SK-N-SH (cell line): Measurements from ENCODE around the gene BARD1. TPM values are rescaled to one million over a fixed set of nuclear protein-coding genes. Genes with fewer than 3 reads are reported as not detected.
"Not testable (repeated sequence)": the region's sequence is repeated elsewhere in the genome, so short reads cannot be mapped to it uniquely, and the experiment has no call there.

Experiments used
- CTCF ChIA-PET: fragments of 300-600, 350-600 bp; formaldehyde crosslinking; extraction: SDS; loops from one replicate; lab custom pipeline; 2021; lab: Yijun Ruan, JAX
- POLR2A ChIA-PET: fragments of 350-600 bp; sonication (Branson Sonifier 250); formaldehyde crosslinking; extraction: SDS; loops from one replicate; lab custom pipeline; 2020; ENCODE audit warnings: antibody characterized with exemption, inconsistent platforms; lab: Yijun Ruan, JAX
- DNase-seq: peaks from one replicate; pipeline ENCODE4 v3.0.0; 2012
- H2AFZ ChIP-seq: fragments of 200-600 bp; sonication (generic); 2 replicates; pipeline ENCODE4 v1.8.1; 2016; ENCODE audit warnings: antibody characterized with exemption, mild to moderate bottlenecking, low read depth
- H3F3A ChIP-seq: fragments of 200-600 bp; sonication (generic); replicated peaks from 2 replicates; pipeline ENCODE3; 2016; ENCODE audit warnings: antibody characterized with exemption, mild to moderate bottlenecking; ENCODE audit not compliant: insufficient read depth
- H3K27ac ChIP-seq, 2 experiments: fragments of 200-500 bp in 1 of 2; fragments of 200-600 bp in 1 of 2; sonication (Bioruptor generic) in 1 of 2; sonication (generic), shearing (Covaris generic) in 1 of 2; 2 replicates each; pipeline versions ENCODE4 v1.5.1 to v1.6.1; 2014 to 2016; ENCODE audit warnings: low read depth in 2 of 2, inconsistent platforms in 1 of 2, low read length in 1 of 2, mild to moderate bottlenecking in 1 of 2, mixed read lengths in 1 of 2
- H3K27me3 ChIP-seq: fragments of 200-600 bp; sonication (generic), shearing (Covaris generic); 2 replicates; pipeline ENCODE4 v1.6.1; 2016; ENCODE audit warnings: mixed run types; ENCODE audit not compliant: insufficient read depth
- H3K36me3 ChIP-seq, 2 experiments: fragments of 200-500 bp in 1 of 2; fragments of 200-600 bp in 1 of 2; sonication (Bioruptor generic) in 1 of 2; sonication (generic) in 1 of 2; replicated peaks in 1 of 2; 2 replicates each; pipeline versions ENCODE3 to v1.5.1; 2014 to 2016; ENCODE audit warnings: low read length in 1 of 2, mild to moderate bottlenecking in 1 of 2; ENCODE audit not compliant: insufficient read depth in 2 of 2, control insufficient read depth in 1 of 2
- H3K4me1 ChIP-seq, 2 experiments: fragments of 200-500 bp in 1 of 2; fragments of 200-600 bp in 1 of 2; sonication (Bioruptor generic) in 1 of 2; sonication (generic), shearing (Covaris generic) in 1 of 2; 2 replicates each; pipeline versions ENCODE4 v1.5.1 to v1.6.1; 2014 to 2016; ENCODE audit warnings: low read depth in 1 of 2, low read length in 1 of 2, mixed run types in 1 of 2; ENCODE audit not compliant: insufficient read depth in 2 of 2, control insufficient read depth in 1 of 2
- H3K4me2 ChIP-seq: fragments of 200-600 bp; sonication (generic), shearing (Covaris generic); 2 replicates; pipeline ENCODE4 v1.6.1; 2017; ENCODE audit warnings: mixed run types
- H3K4me3 ChIP-seq, 2 experiments: fragments of 200-500 bp in 1 of 2; fragments of 200-600 bp in 1 of 2; sonication (Bioruptor generic) in 1 of 2; sonication (generic), shearing (Covaris generic) in 1 of 2; 2 replicates each; pipeline versions ENCODE4 v1.5.1 to v1.8.1; 2014 to 2016; ENCODE audit warnings: low read depth in 2 of 2, inconsistent platforms in 1 of 2, low read length in 1 of 2, mild to moderate bottlenecking in 1 of 2, mixed read lengths in 1 of 2, moderate library complexity in 1 of 2
- H3K79me2 ChIP-seq: fragments of 200-600 bp; sonication (generic); 2 replicates; pipeline ENCODE4 v1.8.1; 2017; ENCODE audit warnings: mild to moderate bottlenecking; ENCODE audit not compliant: insufficient read depth
- H3K9ac ChIP-seq: fragments of 200-600 bp; sonication (generic); 2 replicates; pipeline ENCODE4 v1.6.1; 2017; ENCODE audit warnings: mixed run types
- H3K9me2 ChIP-seq: fragments of 200-600 bp; sonication (generic); 2 replicates; pipeline ENCODE4 v1.6.1; 2017; ENCODE audit warnings: mixed run types
- H3K9me3 ChIP-seq: fragments of 200-600 bp; sonication (generic); 2 replicates; pipeline ENCODE4 v1.6.1; 2017; ENCODE audit warnings: mixed run types, mild to moderate bottlenecking, moderate library complexity
- H4K20me1 ChIP-seq: fragments of 200-600 bp; sonication (generic); 2 replicates; pipeline ENCODE4 v1.6.1; 2017; ENCODE audit warnings: mild to moderate bottlenecking, mixed run types; ENCODE audit not compliant: insufficient read depth
- ELF1 ChIP-seq: IDR thresholded peaks from 2 replicates; pipeline ENCODE4 v1.4.0; 2012
- EZH2phosphoT487 ChIP-seq: fragments of 200-600 bp; sonication (generic); IDR thresholded peaks from 2 replicates; pipeline ENCODE4 v1.6.1; 2017; ENCODE audit warnings: low read depth, mixed run types, mild to moderate bottlenecking, antibody characterized with exemption, moderate library complexity, borderline replicate concordance
- FOXM1 ChIP-seq: IDR thresholded peaks from 2 replicates; pipeline ENCODE4 v1.4.0; 2012; ENCODE audit warnings: low read depth, mild to moderate bottlenecking
- GABPA ChIP-seq: IDR thresholded peaks from 2 replicates; pipeline ENCODE4 v1.4.0; 2012; ENCODE audit warnings: low read depth, mild to moderate bottlenecking
- JUND ChIP-seq: IDR thresholded peaks from 2 replicates; pipeline ENCODE4 v1.4.0; 2012
- MXI1 ChIP-seq: IDR thresholded peaks from 2 replicates; pipeline ENCODE4 v1.6.1; 2012; ENCODE audit warnings: mild to moderate bottlenecking, low read depth, low read length, improper control_type of control experiment
- POLR2AphosphoS5 ChIP-seq: IDR thresholded peaks from 2 replicates; pipeline ENCODE4 v1.6.1; 2012; ENCODE audit warnings: low read depth, low read length
- RXRA ChIP-seq: IDR thresholded peaks from 2 replicates; pipeline ENCODE4 v1.4.0; 2012; ENCODE audit warnings: low read depth, mild to moderate bottlenecking, borderline replicate concordance
- SIN3A ChIP-seq: IDR thresholded peaks from 2 replicates; pipeline ENCODE4 v1.6.1; 2012; ENCODE audit warnings: low read depth, mild to moderate bottlenecking, low read length, moderate library complexity, borderline replicate concordance
- TCF12 ChIP-seq: IDR thresholded peaks from 2 replicates; pipeline ENCODE4 v1.4.0; 2012
- USF2 ChIP-seq: fragments of 150-350 bp; IDR thresholded peaks from 2 replicates; pipeline ENCODE4 v1.6.1; 2017; ENCODE audit warnings: antibody characterized with exemption, low read length, low read depth, borderline replicate concordance
- YY1 ChIP-seq: IDR thresholded peaks from 2 replicates; pipeline ENCODE4 v1.4.0; 2012; ENCODE audit warnings: low read depth, mild to moderate bottlenecking
- ZBTB33 ChIP-seq: IDR thresholded peaks from 2 replicates; pipeline ENCODE4 v1.4.0; 2012; ENCODE audit warnings: low read depth, borderline replicate concordance
- WGBS: methylation state at CpG from one replicate; pipeline ENCODE4 v1.1.6; 2017; ENCODE audit warnings: low lambda C conversion rate; 5-methylcytosine and 5-hydroxymethylcytosine counted together
- polyA plus RNA-seq, 3 experiments: library from polyadenylated mRNA; depleted of rRNA; stranded (reverse); fragments of >200 nt; gene quantifications; 2 replicates each; pipeline ENCODE4 v1.2.3, GENCODE V29; 2012
- TF ChIP-seq, protein P1 (sequence below): fragments of 150-350 bp; IDR thresholded peaks from 2 replicates; pipeline ENCODE4 v1.6.1; 2016; ENCODE audit warnings: mild to moderate bottlenecking, low read depth, low read length
- TF ChIP-seq, protein P2 (sequence below): IDR thresholded peaks from 2 replicates; pipeline ENCODE4 v1.4.0; 2012; ENCODE audit warnings: low read depth, borderline replicate concordance
- TF ChIP-seq, protein P3 (sequence below): IDR thresholded peaks from 2 replicates; pipeline ENCODE4 v1.4.0; 2012; ENCODE audit warnings: low read depth

The BARD1 gene
- polyA plus RNA-seq, 1 of the 3 experiments (the other 2 are of a cell fraction), result 2.4 TPM

GRCh38 chr2:214696681-214697080, 112.8 kb downstream of the BARD1 start:
- no peaks in the 10 kb centered on the region for H4K20me1 ChIP-seq
- POLR2A ChIA-PET, result no interaction called here
- CTCF ChIA-PET, result no interaction called here
- no peaks in the 10 kb centered on the region for H3K27me3 ChIP-seq
- no peaks in the 10 kb centered on the region for H3K36me3 ChIP-seq
- no peaks in the 10 kb centered on the region for H3K79me2 ChIP-seq
- no peak overlapping the region for H2AFZ ChIP-seq
- H3K27ac ChIP-seq, result no peak overlapping the region
- H3K9ac ChIP-seq, result no peak overlapping the region
- no peaks in the 10 kb centered on the region for H3K9me3 ChIP-seq
- H3K9me2 ChIP-seq, result no peaks in the 10 kb centered on the region
- no peaks in the 10 kb centered on the region for H3K4me1 ChIP-seq
- no peak overlapping the region for H3K4me2 ChIP-seq
- DNase-seq, result no peak
- no peaks in the 10 kb centered on the region for H3F3A ChIP-seq
- TF ChIP-seq ZBTB33, result no peak
- no peak for TF ChIP-seq JUND
- TF ChIP-seq EZH2phosphoT487, result no peak
- no peak for TF ChIP-seq POLR2AphosphoS5
- no peak for TF ChIP-seq TCF12
- H3K4me3 ChIP-seq, result no peak overlapping the region

- Histone ChIP-seq H3K4me2 (no peak overlapping the region), H3K9me3 (no peaks in the 10 kb centered on the region), H3K79me2 (no peaks in the 10 kb centered on the region), H2AFZ (no peak overlapping the region), H3K36me3 (no peaks in the 10 kb centered on the region), H3K27ac (no peak overlapping the region), H4K20me1 (no peaks in the 10 kb centered on the region), H3K9ac (no peak overlapping the region), H3K27me3 (no peaks in the 10 kb centered on the region), H3F3A (no peaks in the 10 kb centered on the region), H3K4me3 (no peak overlapping the region), H3K9me2 (no peaks in the 10 kb centered on the region), H3K4me1 (no peaks in the 10 kb centered on the region)
- no peak for DNase-seq
- 52% methylated on average over 1 of the region's 1 CpG for WGBS
- TF ChIP-seq, protein P1, sequence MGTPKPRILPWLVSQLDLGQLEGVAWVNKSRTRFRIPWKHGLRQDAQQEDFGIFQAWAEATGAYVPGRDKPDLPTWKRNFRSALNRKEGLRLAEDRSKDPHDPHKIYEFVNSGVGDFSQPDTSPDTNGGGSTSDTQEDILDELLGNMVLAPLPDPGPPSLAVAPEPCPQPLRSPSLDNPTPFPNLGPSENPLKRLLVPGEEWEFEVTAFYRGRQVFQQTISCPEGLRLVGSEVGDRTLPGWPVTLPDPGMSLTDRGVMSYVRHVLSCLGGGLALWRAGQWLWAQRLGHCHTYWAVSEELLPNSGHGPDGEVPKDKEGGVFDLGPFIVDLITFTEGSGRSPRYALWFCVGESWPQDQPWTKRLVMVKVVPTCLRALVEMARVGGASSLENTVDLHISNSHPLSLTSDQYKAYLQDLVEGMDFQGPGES, result no peak
- no peak for TF ChIP-seq YY1
- TF ChIP-seq RXRA, result no peak
- TF ChIP-seq ELF1, result no peak
- TF ChIP-seq SIN3A, result no peak
- TF ChIP-seq, protein P2, sequence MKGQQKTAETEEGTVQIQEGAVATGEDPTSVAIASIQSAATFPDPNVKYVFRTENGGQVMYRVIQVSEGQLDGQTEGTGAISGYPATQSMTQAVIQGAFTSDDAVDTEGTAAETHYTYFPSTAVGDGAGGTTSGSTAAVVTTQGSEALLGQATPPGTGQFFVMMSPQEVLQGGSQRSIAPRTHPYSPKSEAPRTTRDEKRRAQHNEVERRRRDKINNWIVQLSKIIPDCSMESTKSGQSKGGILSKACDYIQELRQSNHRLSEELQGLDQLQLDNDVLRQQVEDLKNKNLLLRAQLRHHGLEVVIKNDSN, result no peak
- no peak for TF ChIP-seq GABPA
- no peak for TF ChIP-seq USF2
- TF ChIP-seq FOXM1, result no peak
- TF ChIP-seq MXI1, result no peak
- TF ChIP-seq, protein P3, sequence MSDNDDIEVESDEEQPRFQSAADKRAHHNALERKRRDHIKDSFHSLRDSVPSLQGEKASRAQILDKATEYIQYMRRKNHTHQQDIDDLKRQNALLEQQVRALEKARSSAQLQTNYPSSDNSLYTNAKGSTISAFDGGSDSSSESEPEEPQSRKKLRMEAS, result no peak
- POLR2A ChIA-PET, result no interaction called here
- CTCF ChIA-PET, result no interaction called here
Observed at GRCh38 chr2:214695789-214696188, 113.7 kb downstream of the BARD1 start.

GRCh38 chr2:214683557-214683956, 125.9 kb downstream of the BARD1 start:
- H3K79me2 ChIP-seq, CTCF ChIA-PET, H3K4me1 ChIP-seq, H3K36me3 ChIP-seq, H3K9me3 ChIP-seq, H3K27me3 ChIP-seq, POLR2A ChIA-PET, H4K20me1 ChIP-seq, H3K9me2 ChIP-seq, H3K9ac ChIP-seq, H3F3A ChIP-seq, H3K4me2 ChIP-seq: not testable (repeated sequence)
- 8% methylated on average over 4 of the region's 12 CpGs for WGBS
- Histone ChIP-seq H3K4me3 (peak overlapping the region; percentile 41 to 56; a peak in 3 of 4 replicates), H3K27ac (peak overlapping the region in 1 of 2 experiments; percentile 39; a peak in 1 of 4 replicates), H2AFZ (peak overlapping the region; percentile 41; the same call in 1 of the 2 replicates)
- DNase-seq, result peak; percentile 25
